Fibroblast of the aortic adventitia (primary cell): Measurements from ENCODE around the gene GALNT16. TPM values are rescaled to one million over a fixed set of nuclear protein-coding genes. Genes with fewer than 3 reads are reported as not detected.

Experiments used
- DNase-seq: peaks from one replicate; pipeline ENCODE4 v3.0.0-alpha.2; 2010; ENCODE audit warnings: low read depth
- H3K4me3 ChIP-seq: 2 replicates; pipeline ENCODE4 v1.5.1; 2011; ENCODE audit warnings: low read depth, mild to moderate bottlenecking, control low read depth, low read length, moderate library complexity
- CTCF ChIP-seq: IDR thresholded peaks from 2 replicates; pipeline ENCODE4 v1.5.1; 2011; ENCODE audit warnings: mild to moderate bottlenecking, low read length, control low read depth, inconsistent platforms; ENCODE audit not compliant: insufficient read depth
- total RNA-seq: library from RNA; depleted of rRNA; stranded (reverse); fragments of >200 nt; gene quantifications from 2 replicates; pipeline ENCODE4 v1.2.3, GENCODE V29; 2012; ENCODE audit warnings: low replicate concordance

GALNT16 gene
- total RNA-seq, 1 donor = 4.6 TPM

DNA sequence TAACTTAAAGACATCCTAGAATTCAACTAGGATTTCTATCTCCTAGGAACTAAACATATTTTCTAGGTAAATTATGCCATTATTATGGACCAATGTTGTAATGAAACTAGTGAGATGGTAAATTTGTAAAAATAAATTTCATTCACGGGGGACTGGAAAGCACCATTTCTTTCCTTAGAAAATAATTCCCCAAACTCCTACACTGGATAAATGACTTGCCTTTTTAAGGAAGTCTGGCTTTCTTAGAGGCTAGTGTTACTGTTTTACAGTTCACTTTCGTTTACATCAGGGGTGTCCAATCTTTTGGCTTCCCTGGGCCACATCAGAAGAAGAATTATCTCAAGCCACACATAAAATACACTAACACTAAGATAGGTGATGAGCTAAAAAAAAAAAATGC, 141.9 kb downstream of the GALNT16 start:
- no peak for DNase-seq
- no peak for TF ChIP-seq CTCF
- H3K4me3 ChIP-seq = no peak overlapping the region

DNA sequence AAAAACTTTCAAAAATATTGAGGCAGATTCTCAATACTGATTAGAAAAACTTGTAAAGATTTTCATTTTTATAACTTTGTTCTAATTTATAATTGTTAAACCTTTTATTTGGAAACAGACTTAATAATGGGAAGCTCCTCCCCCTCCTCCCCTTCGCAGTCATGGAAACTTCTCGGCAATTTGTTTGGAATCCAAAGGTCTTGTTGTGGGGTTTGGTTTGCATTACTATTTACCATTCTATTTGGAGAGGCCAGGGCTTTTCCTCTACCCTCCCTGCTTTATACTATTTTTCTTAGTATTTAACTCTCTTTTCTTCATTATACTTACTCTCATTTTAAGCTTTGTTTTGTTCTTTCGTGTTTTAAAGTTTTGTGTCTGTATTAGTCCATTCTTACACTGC, 144.5 kb downstream of the GALNT16 start:
- no peak for DNase-seq
- no peak overlapping the region for H3K4me3 ChIP-seq
- no peak for TF ChIP-seq CTCF

GRCh38 chr14:69404883-69405282, 144.9 kb downstream of the GALNT16 start:
- no peak for TF ChIP-seq CTCF
- DNase-seq = no peak
- no peak overlapping the region for H3K4me3 ChIP-seq

GRCh38 chr14:69405762-69406161, 145.8 kb downstream of the GALNT16 start:
- DNase-seq = no peak
- no peak for TF ChIP-seq CTCF
- H3K4me3 ChIP-seq = no peak overlapping the region

Other genes starting within 250 kb of the GALNT16 start
- 15.8 and 25.2 TPM in 2 replicates for gene DCAF5, start 107.0 kb upstream of the GALNT16 start, total RNA-seq
- gene EXD2, start 68.7 kb upstream of the GALNT16 start, total RNA-seq = 10.8 and 12.1 TPM in 2 replicates
- 51.0 and 110 TPM in 2 replicates for gene ERH, start 138.1 kb downstream of the GALNT16 start, total RNA-seq
- gene SLC39A9, start 138.5 kb downstream of the GALNT16 start, total RNA-seq = 64.6 and 118 TPM in 2 replicates
- gene PLEKHD1, start 224.6 kb downstream of the GALNT16 start, total RNA-seq = 0.09 TPM in 1 of 2 replicates, not detected in the other